ENCODE data around the gene TPCN1. TPM values are rescaled to one million over a fixed set of nuclear protein-coding genes. Genes with fewer than 3 reads are reported as not detected.

The TPCN1 gene
- total RNA-seq, 1 experiment from 2014 or later: 43.0 TPM

GRCh38 chr12:113298861-113299545 is 77.7 kb downstream of the TPCN1 start:
- Mint-ChIP-seq H3K4me1 (ENCODE audit: insufficient read depth, unreplicated experiment) (peaks cover 8% of the 10 kb centered on the region), H3K36me3 (ENCODE audit: insufficient read depth, unreplicated experiment) (peaks cover 64% of the 10 kb centered on the region), H3K27me3 (ENCODE audit: insufficient read depth, unreplicated experiment) (no peaks in the 10 kb centered on the region), H3K27ac (ENCODE audit: low read depth, unreplicated experiment) (peak overlapping the region; percentile 72), H3K4me3 (ENCODE audit: unreplicated experiment) (no peak overlapping the region), H3K9me3 (ENCODE audit: unreplicated experiment) (no peaks in the 10 kb centered on the region)
- TF ChIP-seq CTCF (IDR thresholded peaks at IDR 0.05; ENCODE audit: unreplicated experiment): no peak
- CTCF ChIA-PET: interaction anchor here (0.6 to 1.2 kb wide), 6 partner anchors 16 to 105 kb away, joined by 3 to 5 read pairs (median 3); no protein-coding TSS in a partner anchor
- DNase-seq (ENCODE audit: unreplicated experiment): no peak
- intact Hi-C loops (cut with micrococcal nuclease): loop anchor here (10.0 kb wide), 1 partner anchor 104 kb away; no protein-coding TSS in a partner anchor
- BruUV-seq (replicated peaks): no TSS peak
- POLR2A ChIA-PET: interaction anchor here (0.6 to 1.5 kb wide), 8 partner anchors 11 to 310 kb away, joined by 3 to 5 read pairs (median 4); partner anchors contain the start of genes DDX54, RITA1 and TPCN1

- peak overlapping the region; percentile 41 for H3K4me3 Mint-ChIP-seq (ENCODE audit: unreplicated experiment)
- peaks cover 59% of the 10 kb centered on the region for H3K36me3 Mint-ChIP-seq (ENCODE audit: insufficient read depth, unreplicated experiment)
- peak overlapping the region; percentile 72 for H3K27ac Mint-ChIP-seq (ENCODE audit: low read depth, unreplicated experiment)
- H3K9me3 Mint-ChIP-seq (ENCODE audit: unreplicated experiment): no peaks in the 10 kb centered on the region
- no TSS peak for BruUV-seq (replicated peaks)
- intact Hi-C loops (cut with micrococcal nuclease): loop anchor here (10.0 kb wide), 1 partner anchor 105 kb away; no protein-coding TSS in a partner anchor
- no peak for TF ChIP-seq CTCF (IDR thresholded peaks at IDR 0.05; ENCODE audit: unreplicated experiment)
- DNase-seq (ENCODE audit: unreplicated experiment): peak; percentile 77
- no peaks in the 10 kb centered on the region for H3K27me3 Mint-ChIP-seq (ENCODE audit: insufficient read depth, unreplicated experiment)
- ChIA-PET CTCF (interaction anchor here (1.0 to 1.1 kb wide), 2 partner anchors 104 to 106 kb away, joined by 3 to 5 read pairs; no protein-coding TSS in a partner anchor), POLR2A (interaction anchor here (0.6 to 1.5 kb wide), 8 partner anchors 10 to 311 kb away, joined by 3 to 5 read pairs (median 3); partner anchors contain the start of gene TPCN1)
- H3K4me1 Mint-ChIP-seq (ENCODE audit: insufficient read depth, unreplicated experiment): peaks cover 8% of the 10 kb centered on the region
Observed at GRCh38 chr12:113299619-113300237, 78.5 kb downstream of the TPCN1 start.

GRCh38 chr12:113301811-113302210 is 80.5 kb downstream of the TPCN1 start:
- Mint-ChIP-seq H3K4me3 (ENCODE audit: unreplicated experiment) (no peak overlapping the region), H3K9me3 (ENCODE audit: unreplicated experiment) (no peaks in the 10 kb centered on the region), H3K27ac (ENCODE audit: low read depth, unreplicated experiment) (no peak overlapping the region), H3K4me1 (ENCODE audit: insufficient read depth, unreplicated experiment) (peaks cover 8% of the 10 kb centered on the region), H3K27me3 (ENCODE audit: insufficient read depth, unreplicated experiment) (no peaks in the 10 kb centered on the region), H3K36me3 (ENCODE audit: insufficient read depth, unreplicated experiment) (peaks cover 38% of the 10 kb centered on the region)
- ChIA-PET CTCF (interaction anchor here (0.6 kb wide), 1 partner anchor 57 kb away, joined by 4 read pairs; no protein-coding TSS in a partner anchor), POLR2A (interaction anchor here (0.7 to 0.8 kb wide), 2 partner anchors 30 to 79 kb away, joined by 3 read pairs; no protein-coding TSS in a partner anchor)
- no TSS peak for BruUV-seq (replicated peaks)
- intact Hi-C loops (cut with micrococcal nuclease): no loop called here
- no peak for DNase-seq (ENCODE audit: unreplicated experiment)
- TF ChIP-seq CTCF (IDR thresholded peaks at IDR 0.05; ENCODE audit: unreplicated experiment): no peak

GRCh38 chr12:113302466-113302865 is 81.2 kb downstream of the TPCN1 start:
- Mint-ChIP-seq H3K27me3 (ENCODE audit: insufficient read depth, unreplicated experiment) (no peaks in the 10 kb centered on the region), H3K36me3 (ENCODE audit: insufficient read depth, unreplicated experiment) (peaks cover 37% of the 10 kb centered on the region), H3K4me1 (ENCODE audit: insufficient read depth, unreplicated experiment) (peaks cover 9% of the 10 kb centered on the region), H3K27ac (ENCODE audit: low read depth, unreplicated experiment) (no peak overlapping the region), H3K4me3 (ENCODE audit: unreplicated experiment) (no peak overlapping the region), H3K9me3 (ENCODE audit: unreplicated experiment) (no peaks in the 10 kb centered on the region)
- BruUV-seq (replicated peaks): no TSS peak
- ChIA-PET CTCF (interaction anchor here (0.5 to 0.6 kb wide), 2 partner anchors 10 to 58 kb away, joined by 4 read pairs; no protein-coding TSS in a partner anchor), POLR2A (interaction anchor here (0.8 kb wide), 1 partner anchor 79 kb away, joined by 3 read pairs; no protein-coding TSS in a partner anchor)
- intact Hi-C loops (cut with micrococcal nuclease): no loop called here
- no peak for DNase-seq (ENCODE audit: unreplicated experiment)
- no peak for TF ChIP-seq CTCF (IDR thresholded peaks at IDR 0.05; ENCODE audit: unreplicated experiment)
